ENCODE results near the gene NPR3.

The NPR3 gene

GRCh38 chr5:32814620-32815019 is 103.5 kb downstream of the NPR3 start:
- no peak for DNase-seq

GRCh38 chr5:32827981-32828380 is 116.9 kb downstream of the NPR3 start:
- DNase-seq, result no peak

GRCh38 chr5:32828492-32828891 is 117.4 kb downstream of the NPR3 start:
- no peak for DNase-seq

GRCh38 chr5:32831624-32832023 is 120.5 kb downstream of the NPR3 start:
- DNase-seq, result no peak

- no peak for DNase-seq
Observed at GRCh38 chr5:32833127-32833526, 122.0 kb downstream of the NPR3 start.

- DNase-seq, result no peak
Observed at GRCh38 chr5:32833663-32834062, 122.5 kb downstream of the NPR3 start.

- DNase-seq, result no peak
Observed at GRCh38 chr5:32834251-32834650, 123.1 kb downstream of the NPR3 start.

- no peak for DNase-seq
Observed at GRCh38 chr5:32836176-32836575, 125.1 kb downstream of the NPR3 start.

GRCh38 chr5:32837211-32837610 is 126.1 kb downstream of the NPR3 start:
- no peak for DNase-seq

- no peak for DNase-seq
Observed at GRCh38 chr5:32839106-32839505, 128.0 kb downstream of the NPR3 start.

GRCh38 chr5:32840606-32841005 is 129.5 kb downstream of the NPR3 start:
- no peak for DNase-seq

All from 8988T (cell line).